Measurements from ENCODE around the gene TJP2.
"Not testable (repeated sequence)": the region's sequence is repeated elsewhere in the genome, so short reads cannot be mapped to it uniquely, and the experiment has no call there.

The TJP2 gene

GRCh38 chr9:69157751-69158466, 16.2 kb upstream of the TJP2 start:
- no peak for FAIRE-seq

GRCh38 chr9:69158471-69158870, 15.6 kb upstream of the TJP2 start:
- FAIRE-seq (no peak), DNase-seq (ENCODE audit: insufficient read length, low spot score) (no peak)

More at GRCh38 chr9:69157751-69158466, 16.2 kb upstream of the TJP2 start:
- DNase-seq (ENCODE audit: insufficient read length, low spot score), result no peak

- not testable (repeated sequence) for FAIRE-seq; DNase-seq (ENCODE audit: insufficient read length, low spot score)
These were observed 9.5 kb upstream of the TJP2 start for GRCh38 chr9:69164573-69164972.

DNA sequence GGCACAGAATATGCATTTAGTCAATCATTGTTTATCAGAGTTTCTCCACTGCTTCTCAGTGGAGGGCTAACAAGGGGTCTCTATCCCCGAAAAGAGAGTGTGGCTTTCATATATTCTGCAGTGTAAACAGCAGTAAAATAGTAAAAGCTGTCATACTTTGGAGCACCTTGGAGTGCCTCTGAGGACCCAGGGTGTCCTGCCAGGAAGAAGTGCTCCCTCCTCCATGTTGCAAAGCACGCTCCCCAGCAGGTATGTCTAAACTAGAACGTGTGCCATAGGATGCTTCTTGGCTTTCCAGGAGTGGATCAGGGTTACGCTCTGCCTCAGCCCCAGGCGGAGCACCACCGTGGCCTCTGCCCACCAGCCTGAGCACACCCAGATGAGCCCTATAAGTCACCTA, 8.5 kb upstream of the TJP2 start:
- no peak for FAIRE-seq
- no peak for DNase-seq (ENCODE audit: insufficient read length, low spot score)

- DNase-seq (ENCODE audit: insufficient read length, low spot score), result peak; percentile 34
- peak; percentile 57 for FAIRE-seq
These were observed 5.3 kb upstream of the TJP2 start for GRCh38 chr9:69168709-69169217.

DNA sequence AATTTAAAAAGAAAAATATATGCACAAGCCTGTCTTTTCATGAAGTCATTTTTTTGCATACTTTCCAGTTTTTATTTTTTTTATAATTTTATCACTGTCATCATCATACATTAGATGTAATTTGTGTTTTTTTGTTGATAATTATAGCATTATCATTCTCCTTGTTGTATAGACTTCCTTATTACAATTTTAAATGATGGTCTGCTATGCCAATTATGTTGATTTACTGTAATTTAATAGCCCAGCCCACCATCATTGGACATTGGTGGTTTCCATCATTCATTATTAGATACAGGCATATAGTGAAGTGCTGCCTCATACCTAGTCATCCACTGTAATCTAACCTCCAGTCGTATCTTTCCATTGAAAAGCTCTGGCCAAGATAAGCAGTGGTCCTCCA, 3.8 kb upstream of the TJP2 start:
- no peak for FAIRE-seq

DNA sequence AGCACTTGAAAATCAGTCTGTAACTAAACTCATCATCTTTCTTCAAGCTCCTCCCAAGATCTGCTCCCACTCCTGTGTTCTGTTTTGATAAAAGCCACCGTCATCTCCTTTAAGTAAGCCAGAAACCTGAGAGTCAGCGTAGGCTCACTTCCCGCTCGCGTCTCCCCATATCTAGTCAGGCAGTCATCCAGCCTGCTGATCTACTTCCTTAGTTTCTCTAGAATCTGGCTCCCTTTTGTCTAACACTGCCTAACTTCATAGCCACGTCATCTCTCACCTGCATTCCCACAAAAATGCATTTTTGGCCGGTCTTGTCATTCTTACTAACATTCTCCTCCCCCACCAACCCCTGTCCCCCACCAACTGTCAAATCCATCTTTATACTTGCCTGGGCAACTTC, 3.0 kb upstream of the TJP2 start:
- DNase-seq (ENCODE audit: insufficient read length, low spot score) (no peak), FAIRE-seq (no peak)

More for the DNA sequence above, 3.8 kb upstream of the TJP2 start:
- no peak for DNase-seq (ENCODE audit: insufficient read length, low spot score)

DNA sequence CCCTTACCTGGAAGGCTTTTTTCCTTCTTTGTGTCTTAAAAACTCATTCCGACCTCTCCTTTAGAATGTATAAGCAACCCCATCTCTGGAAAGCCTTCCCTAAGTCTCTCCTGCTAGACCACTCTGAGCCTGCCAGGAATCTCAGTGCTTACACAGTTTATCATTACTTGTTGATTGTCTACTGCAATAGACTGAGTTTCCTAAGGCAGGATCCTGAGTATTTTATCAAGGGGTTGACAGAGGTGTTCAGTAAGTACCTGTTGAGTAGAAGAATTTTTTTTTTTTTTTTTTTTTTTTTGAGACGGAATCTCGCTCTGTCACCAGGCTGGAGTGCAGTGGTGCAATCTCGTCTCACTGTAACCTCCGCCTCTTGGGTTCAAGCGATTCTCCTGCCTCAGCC, 2.6 kb upstream of the TJP2 start:
- DNase-seq (ENCODE audit: insufficient read length, low spot score) (no peak), FAIRE-seq (no peak)

GRCh38 chr9:69172895-69173294, 1.2 kb upstream of the TJP2 start:
- FAIRE-seq (no peak), DNase-seq (ENCODE audit: insufficient read length, low spot score) (no peak)

- DNase-seq (ENCODE audit: insufficient read length, low spot score), result no peak
- FAIRE-seq, result peak; percentile 47
These were observed 583 bp upstream of the TJP2 start for GRCh38 chr9:69173497-69173890.

DNA sequence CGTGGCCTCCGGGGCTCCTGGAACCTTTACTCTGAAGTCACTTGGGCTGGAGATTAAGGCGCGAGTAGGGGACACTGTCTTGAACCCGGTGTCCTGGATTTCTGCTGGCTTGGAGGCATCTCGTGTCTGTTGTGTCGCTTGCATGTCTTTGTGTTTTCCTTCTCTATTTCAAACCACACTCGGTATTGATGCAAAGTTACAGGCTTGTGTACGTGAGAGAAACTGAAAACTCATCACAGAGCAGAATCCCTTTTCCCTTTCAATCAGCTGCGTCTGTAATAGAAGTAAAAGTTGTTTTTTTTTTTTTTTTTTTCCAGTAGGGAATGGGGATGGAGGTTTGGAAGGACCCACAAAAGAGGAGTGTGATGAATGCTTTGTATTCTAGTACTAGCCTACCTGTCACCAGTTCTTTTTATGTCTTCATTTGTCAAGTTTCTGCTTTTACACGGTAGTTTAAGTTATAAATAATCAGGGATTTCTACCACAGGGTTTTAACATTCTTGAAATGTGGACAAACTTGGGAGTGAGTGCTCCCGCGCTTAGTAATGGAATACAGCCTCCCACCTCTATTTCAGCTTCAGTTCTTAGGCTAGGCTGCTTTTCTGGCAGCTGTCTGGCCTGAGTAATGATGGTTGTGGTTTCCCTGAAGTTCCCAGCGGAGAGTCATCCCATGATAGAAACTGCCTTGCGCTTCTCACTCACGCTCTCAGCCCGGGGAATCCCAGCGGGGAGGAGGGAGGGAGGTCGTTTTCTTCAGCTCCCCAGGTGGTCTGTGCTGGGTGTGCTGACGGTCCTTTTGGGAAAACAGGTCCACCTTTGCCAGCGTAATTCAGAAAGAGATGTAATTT, 763 bp downstream of the TJP2 start:
- FAIRE-seq, result peak; percentile 90
- DNase-seq (ENCODE audit: insufficient read length, low spot score), result peak; percentile 39

GRCh38 chr9:69175486-69175885, 1.4 kb downstream of the TJP2 start:
- DNase-seq (ENCODE audit: insufficient read length, low spot score) (no peak), FAIRE-seq (peak; percentile 4)

DNA sequence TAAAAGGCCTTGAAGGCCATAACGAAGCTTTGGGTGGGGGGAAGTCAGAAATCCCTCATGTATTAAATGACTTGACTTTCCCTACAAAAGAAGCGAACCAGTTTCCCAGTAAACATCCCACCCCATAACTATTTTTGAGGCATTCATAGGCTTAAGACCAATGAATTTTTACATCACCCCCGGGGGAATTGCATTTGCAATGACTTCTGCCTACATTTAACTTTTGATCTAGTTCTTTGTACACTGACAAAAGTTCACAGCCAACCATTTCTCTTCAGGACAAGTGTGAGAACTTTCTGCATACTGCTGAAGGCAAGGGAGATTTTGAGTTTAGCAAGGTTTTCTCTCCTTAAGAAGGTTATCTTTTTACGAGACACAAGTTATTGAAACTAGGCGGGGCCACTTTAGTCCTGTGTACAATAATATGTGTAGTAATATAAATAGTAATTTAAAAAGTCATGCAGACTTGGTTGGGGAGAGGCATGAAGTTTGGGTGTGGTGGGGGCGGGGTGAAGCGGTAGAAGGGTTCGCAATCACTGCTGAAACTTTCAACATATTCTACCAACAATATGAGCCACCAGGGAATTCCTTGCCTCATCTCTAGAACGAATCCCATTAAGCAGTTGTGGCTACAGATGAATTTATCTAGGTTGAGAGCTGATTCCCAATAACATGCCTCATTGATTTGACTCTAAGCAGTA, 2.5 kb downstream of the TJP2 start:
- FAIRE-seq (no peak), DNase-seq (ENCODE audit: insufficient read length, low spot score) (no peak)

GRCh38 chr9:69178583-69179011, 4.5 kb downstream of the TJP2 start:
- no peak for DNase-seq (ENCODE audit: insufficient read length, low spot score)
- FAIRE-seq, result no peak

DNA sequence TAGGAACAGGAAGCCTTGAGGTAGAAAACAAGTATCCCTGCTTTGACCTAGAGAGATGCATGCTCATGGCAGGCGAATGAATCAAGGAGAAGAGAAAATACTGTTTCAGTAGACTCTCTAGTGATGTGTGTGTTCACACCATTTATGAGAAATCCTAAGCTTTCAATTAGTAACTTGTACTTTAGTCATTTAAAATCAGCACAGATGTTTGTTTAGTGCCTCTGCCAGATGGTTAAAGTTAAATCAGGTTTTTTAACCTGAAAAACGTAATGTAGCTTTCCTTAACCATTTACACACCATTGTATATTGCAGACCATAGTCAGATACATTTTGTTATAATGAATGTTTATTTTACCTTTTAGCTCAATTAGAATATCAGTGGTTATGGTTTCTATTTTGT, 5.0 kb downstream of the TJP2 start:
- FAIRE-seq, result no peak
- DNase-seq (ENCODE audit: insufficient read length, low spot score), result no peak

- no peak for FAIRE-seq
- DNase-seq (ENCODE audit: insufficient read length, low spot score), result no peak
These were observed 6.1 kb downstream of the TJP2 start for GRCh38 chr9:69180200-69180599.

DNA sequence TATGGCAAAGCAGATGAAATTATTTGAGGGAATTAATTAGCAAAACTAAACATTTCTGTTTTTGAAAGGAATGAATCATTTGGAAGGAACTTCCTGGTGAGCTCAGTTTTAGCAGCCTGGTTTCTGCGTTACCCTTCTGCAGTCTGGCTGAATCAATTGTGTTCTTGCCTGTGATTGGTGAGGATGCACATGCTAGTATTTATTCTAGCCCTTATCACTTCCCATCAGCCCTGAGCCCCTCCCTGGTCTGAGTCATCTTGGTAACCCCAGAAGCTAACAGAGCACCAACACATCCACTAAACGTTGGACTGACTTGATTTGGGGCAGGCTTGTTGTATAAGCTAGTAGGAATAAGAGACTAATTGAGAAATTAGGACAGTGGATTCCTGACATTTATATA, 6.6 kb downstream of the TJP2 start:
- DNase-seq (ENCODE audit: insufficient read length, low spot score) (no peak), FAIRE-seq (peak; percentile 47)

DNA sequence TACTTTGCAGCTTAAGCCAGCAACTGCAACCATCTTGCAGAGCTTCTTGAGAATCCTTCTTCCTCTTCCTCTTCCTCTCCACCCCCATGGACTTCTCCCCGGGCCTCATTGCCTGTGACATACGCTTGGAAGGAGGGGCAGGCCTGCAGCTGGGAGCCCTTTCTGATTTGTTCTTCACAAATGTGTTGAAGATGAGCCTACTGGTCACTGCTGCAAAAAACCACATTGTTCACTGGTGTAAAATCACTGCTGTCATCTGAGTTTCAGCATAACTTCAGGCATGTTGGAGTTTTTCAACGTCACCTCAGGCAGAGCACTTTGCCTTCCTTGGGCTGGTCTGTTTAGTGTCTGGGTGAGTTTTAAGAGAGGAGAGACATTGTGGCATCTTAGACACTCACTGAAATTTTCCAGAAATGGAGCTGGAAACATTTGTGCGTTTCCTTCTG, 7.9 kb downstream of the TJP2 start:
- FAIRE-seq (no peak), DNase-seq (ENCODE audit: insufficient read length, low spot score) (no peak)

- DNase-seq (ENCODE audit: insufficient read length, low spot score), result no peak
- no peak for FAIRE-seq
These were observed 10.2 kb downstream of the TJP2 start for GRCh38 chr9:69184266-69184665.

DNA sequence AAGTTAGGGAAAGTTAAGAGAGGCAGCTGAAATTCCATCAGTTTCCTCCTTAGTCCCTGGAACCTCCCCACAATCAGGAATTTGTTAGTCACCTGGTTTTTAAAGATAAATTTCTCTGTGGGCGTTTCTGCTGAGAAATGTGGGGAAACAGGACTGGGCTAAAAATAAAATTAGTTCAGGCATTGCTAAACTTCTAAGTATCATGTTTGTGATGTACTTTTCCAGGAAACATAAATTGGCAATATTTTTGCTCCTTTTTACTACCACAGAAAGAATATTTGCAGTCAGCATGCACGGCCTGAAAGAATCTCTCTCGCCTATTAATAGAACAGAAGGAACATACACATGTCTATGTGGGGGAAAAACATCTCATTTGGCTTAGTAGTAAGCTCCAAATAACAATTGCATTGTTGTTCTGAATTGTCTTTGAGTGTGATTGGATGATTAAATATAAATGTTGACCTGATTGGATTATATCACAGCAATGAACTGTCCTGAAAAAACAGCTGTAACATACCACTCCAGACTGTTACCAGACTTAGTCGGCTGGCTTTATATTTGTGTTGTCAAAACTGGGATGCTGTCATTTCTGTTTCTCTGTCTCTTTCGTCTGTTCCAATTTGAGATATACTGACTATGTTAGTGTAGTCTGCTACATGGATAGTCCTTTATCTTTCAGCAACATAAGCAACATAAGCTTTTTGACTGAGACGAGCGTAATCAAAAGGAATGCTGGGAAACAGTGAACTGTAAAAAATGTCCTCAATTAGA, 12.9 kb downstream of the TJP2 start:
- DNase-seq (ENCODE audit: insufficient read length, low spot score), result no peak
- FAIRE-seq, result no peak

Data from GM19239 (cell line).